Trophoblast cell (in vitro differentiated cells and primary cell): ENCODE data around the gene DHRSX.
"Not testable (repeated sequence)": the region's sequence is repeated elsewhere in the genome, so short reads cannot be mapped to it uniquely, and the experiment has no call there.

Source experiments
- DNase-seq, 2 donors: peaks; one replicate each; pipeline ENCODE4 v3.0.0-alpha.2; 2016
- H2AFZ ChIP-seq: 2 replicates; pipeline ENCODE4 v1.6.1; 2013; ENCODE audit warnings: low read length, moderate library complexity, mild to moderate bottlenecking; ENCODE audit not compliant: insufficient read depth, poor library complexity
- H2AK5ac ChIP-seq: 2 replicates; pipeline ENCODE4 v1.6.1; 2013; ENCODE audit warnings: mild to moderate bottlenecking, low read length
- H2BK120ac ChIP-seq: 2 replicates; pipeline ENCODE4 v1.6.1; 2013; ENCODE audit warnings: low read length, mild to moderate bottlenecking, moderate library complexity; ENCODE audit not compliant: insufficient read depth, poor library complexity
- H2BK12ac ChIP-seq: 2 replicates; pipeline ENCODE4 v1.6.1; 2013; ENCODE audit warnings: mild to moderate bottlenecking, low read length, moderate library complexity
- H2BK5ac ChIP-seq: 2 replicates; pipeline ENCODE4 v1.6.1; 2013; ENCODE audit warnings: low read length, low read depth, moderate library complexity, mild to moderate bottlenecking; ENCODE audit not compliant: poor library complexity
- H3K14ac ChIP-seq: 2 replicates; pipeline ENCODE4 v1.6.1; 2013; ENCODE audit warnings: mild to moderate bottlenecking, low read length
- H3K18ac ChIP-seq: 2 replicates; pipeline ENCODE4 v1.6.1; 2013; ENCODE audit warnings: mild to moderate bottlenecking, low read length
- H3K23ac ChIP-seq: 2 replicates; pipeline ENCODE4 v1.6.1; 2013; ENCODE audit warnings: low read length
- H3K27ac ChIP-seq: 2 replicates; pipeline ENCODE4 v1.5.1; 2013; ENCODE audit warnings: low read depth, mild to moderate bottlenecking, inconsistent platforms, low read length, moderate library complexity
- H3K27me3 ChIP-seq: 2 replicates; pipeline ENCODE4 v1.6.1; 2013; ENCODE audit warnings: inconsistent platforms, mild to moderate bottlenecking, low read length, moderate library complexity; ENCODE audit not compliant: insufficient read depth
- H3K36me3 ChIP-seq, 2 experiments: 1 replicate in 1 of 2; 2 replicates in 1 of 2; pipeline ENCODE4 v1.6.1; 2013; ENCODE audit warnings: low read length in 2 of 2, mild to moderate bottlenecking in 2 of 2, moderate library complexity in 1 of 2; ENCODE audit not compliant: insufficient read depth in 2 of 2, control insufficient read depth in 1 of 2
- H3K4ac ChIP-seq: 2 replicates; pipeline ENCODE4 v1.6.1; 2013; ENCODE audit warnings: low read depth, mild to moderate bottlenecking, low read length, moderate library complexity
- H3K4me1 ChIP-seq, 2 experiments: 1 replicate in 1 of 2; 2 replicates in 1 of 2; pipeline ENCODE4 v1.6.1; 2013; ENCODE audit warnings: low read length in 2 of 2, mild to moderate bottlenecking in 2 of 2, moderate library complexity in 1 of 2; ENCODE audit not compliant: insufficient read depth in 2 of 2, control insufficient read depth in 1 of 2
- H3K4me2 ChIP-seq: 2 replicates; pipeline ENCODE4 v1.6.1; 2013; ENCODE audit warnings: inconsistent platforms, mild to moderate bottlenecking, low read length, moderate library complexity
- H3K4me3 ChIP-seq: 2 replicates; pipeline ENCODE4 v1.5.1; 2013; ENCODE audit warnings: mild to moderate bottlenecking, low read depth, low read length, inconsistent platforms
- H3K79me1 ChIP-seq: one replicate; pipeline ENCODE4 v1.6.1; 2013; ENCODE audit warnings: low read length
- H3K79me2 ChIP-seq: 2 replicates; pipeline ENCODE4 v1.6.1; 2013; ENCODE audit warnings: low read length, mild to moderate bottlenecking; ENCODE audit not compliant: control insufficient read depth, insufficient read depth, poor library complexity
- H3K9ac ChIP-seq: 2 replicates; pipeline ENCODE4 v1.6.1; 2013; ENCODE audit warnings: mild to moderate bottlenecking, low read length
- H3K9me3 ChIP-seq: 2 replicates; pipeline ENCODE4 v1.6.1; 2013; ENCODE audit warnings: low read depth, mild to moderate bottlenecking, control low read depth, inconsistent platforms, low read length; ENCODE audit not compliant: insufficient read depth
- H4K12ac ChIP-seq: 2 replicates; pipeline ENCODE4 v1.6.1; 2013; ENCODE audit warnings: low read depth, mild to moderate bottlenecking, low read length, moderate library complexity
- H4K8ac ChIP-seq: 2 replicates; pipeline ENCODE4 v1.6.1; 2013; ENCODE audit warnings: low read depth, mild to moderate bottlenecking, low read length, moderate library complexity
- H4K91ac ChIP-seq: one replicate; pipeline ENCODE4 v1.6.1; 2013; ENCODE audit warnings: low read depth, mild to moderate bottlenecking, low read length, moderate library complexity
- WGBS: extraction: QIAGEN DNeasy Blood & Tissue Kit; methylation state at CpG from one replicate; pipeline ENCODE4 v1.1.7; 2013; ENCODE audit warnings: missing lambda C conversion rate; ENCODE audit not compliant: insufficient read length, insufficient coverage; ENCODE audit errors: extremely low coverage; 5-methylcytosine and 5-hydroxymethylcytosine counted together

Gene DHRSX

GRCh38 chrX:2466876-2467656 lies 33.7 kb downstream of the DHRSX start:
- H3K36me3 ChIP-seq, result no peaks in the 10 kb centered on the region
- no peak overlapping the region for H3K4me2 ChIP-seq
- H3K27ac ChIP-seq, result no peak overlapping the region
- H3K18ac ChIP-seq, result no peak overlapping the region
- H4K91ac ChIP-seq, result no peak overlapping the region
- H3K23ac ChIP-seq, result no peak overlapping the region
- H3K79me2 ChIP-seq, result no peaks in the 10 kb centered on the region
- H2BK120ac ChIP-seq, result no peak overlapping the region
- no peak for DNase-seq
- no CpG with 5 or more reads among the region's 20 CpGs for WGBS
- H3K14ac ChIP-seq, result no peak overlapping the region
- no peaks in the 10 kb centered on the region for H3K9me3 ChIP-seq
- no peak overlapping the region for H2AFZ ChIP-seq
- no peak overlapping the region for H2BK12ac ChIP-seq
- H3K4ac ChIP-seq, result no peak overlapping the region
- H2BK5ac ChIP-seq, result no peak overlapping the region
- H3K4me1 ChIP-seq, result no peaks in the 10 kb centered on the region
- no peaks in the 10 kb centered on the region for H3K27me3 ChIP-seq
- H4K12ac ChIP-seq, result no peak overlapping the region
- no peak overlapping the region for H4K8ac ChIP-seq
- H3K4me3 ChIP-seq, result no peak overlapping the region
- H3K9ac ChIP-seq, result no peak overlapping the region
- no peak overlapping the region for H2AK5ac ChIP-seq
- no peaks in the 10 kb centered on the region for H3K79me1 ChIP-seq

- no peaks in the 10 kb centered on the region for H3K79me1 ChIP-seq
- H3K4me1 ChIP-seq, result no peaks in the 10 kb centered on the region
- no peak overlapping the region for H2BK120ac ChIP-seq
- H3K9ac ChIP-seq, result no peak overlapping the region
- no peak overlapping the region for H4K12ac ChIP-seq
- H3K36me3 ChIP-seq, result no peaks in the 10 kb centered on the region
- no peak overlapping the region for H3K18ac ChIP-seq
- WGBS, result no CpG with 5 or more reads among the region's 15 CpGs
- H2BK5ac ChIP-seq, result no peak overlapping the region
- H2AK5ac ChIP-seq, result no peak overlapping the region
- no peaks in the 10 kb centered on the region for H3K27me3 ChIP-seq
- H3K14ac ChIP-seq, result no peak overlapping the region
- no peak overlapping the region for H3K23ac ChIP-seq
- no peak overlapping the region for H3K27ac ChIP-seq
- H3K79me2 ChIP-seq, result no peaks in the 10 kb centered on the region
- no peak overlapping the region for H2AFZ ChIP-seq
- no peak overlapping the region for H3K4me2 ChIP-seq
- no peak overlapping the region for H2BK12ac ChIP-seq
- no peak overlapping the region for H4K91ac ChIP-seq
- H3K9me3 ChIP-seq, result no peaks in the 10 kb centered on the region
- no peak overlapping the region for H4K8ac ChIP-seq
- DNase-seq, result peak; percentile 36 to 58
- H3K4ac ChIP-seq, result no peak overlapping the region
- no peak overlapping the region for H3K4me3 ChIP-seq
Measured at GRCh38 chrX:2464677-2465166, 36.1 kb downstream of the DHRSX start.

GRCh38 chrX:2463973-2464676 lies 36.7 kb downstream of the DHRSX start:
- H2AFZ ChIP-seq, result no peak overlapping the region
- no peak overlapping the region for H4K8ac ChIP-seq
- no peak overlapping the region for H4K12ac ChIP-seq
- no peak overlapping the region for H3K9ac ChIP-seq
- H3K23ac ChIP-seq, result no peak overlapping the region
- no peaks in the 10 kb centered on the region for H3K4me1 ChIP-seq
- H3K79me1 ChIP-seq, result no peaks in the 10 kb centered on the region
- no peak overlapping the region for H2AK5ac ChIP-seq
- no peaks in the 10 kb centered on the region for H3K36me3 ChIP-seq
- no CpG with 5 or more reads among the region's 31 CpGs for WGBS
- H3K4me3 ChIP-seq, result no peak overlapping the region
- no peak overlapping the region for H3K18ac ChIP-seq
- H3K27ac ChIP-seq, result no peak overlapping the region
- H3K79me2 ChIP-seq, result no peaks in the 10 kb centered on the region
- no peak overlapping the region for H2BK5ac ChIP-seq
- no peaks in the 10 kb centered on the region for H3K9me3 ChIP-seq
- no peak overlapping the region for H2BK12ac ChIP-seq
- H3K4me2 ChIP-seq, result no peak overlapping the region
- no peaks in the 10 kb centered on the region for H3K27me3 ChIP-seq
- H2BK120ac ChIP-seq, result no peak overlapping the region
- H3K14ac ChIP-seq, result no peak overlapping the region
- H4K91ac ChIP-seq, result no peak overlapping the region
- peak; percentile 42 to 45 for DNase-seq
- no peak overlapping the region for H3K4ac ChIP-seq

- H3K27ac ChIP-seq, H2BK120ac ChIP-seq, H4K12ac ChIP-seq, H3K27me3 ChIP-seq, H4K91ac ChIP-seq, H3K4me3 ChIP-seq, H2BK5ac ChIP-seq, H3K18ac ChIP-seq, H3K79me2 ChIP-seq, H3K23ac ChIP-seq, H3K14ac ChIP-seq, H3K4ac ChIP-seq, H3K4me1 ChIP-seq, H4K8ac ChIP-seq, H2BK12ac ChIP-seq, H3K9me3 ChIP-seq, H3K4me2 ChIP-seq, H3K79me1 ChIP-seq, H2AFZ ChIP-seq, H3K9ac ChIP-seq, H3K36me3 ChIP-seq, H2AK5ac ChIP-seq: not testable (repeated sequence)
- DNase-seq, result peak; percentile 42 to 47
- no CpG with 5 or more reads among the region's 10 CpGs for WGBS
Measured at GRCh38 chrX:2463481-2463880, 37.3 kb downstream of the DHRSX start.
